ENCODE measurements around the gene SHISAL2A.
"Not testable (repeated sequence)": the region's sequence is repeated elsewhere in the genome, so short reads cannot be mapped to it uniquely, and the experiment has no call there.

The SHISAL2A gene

DNA sequence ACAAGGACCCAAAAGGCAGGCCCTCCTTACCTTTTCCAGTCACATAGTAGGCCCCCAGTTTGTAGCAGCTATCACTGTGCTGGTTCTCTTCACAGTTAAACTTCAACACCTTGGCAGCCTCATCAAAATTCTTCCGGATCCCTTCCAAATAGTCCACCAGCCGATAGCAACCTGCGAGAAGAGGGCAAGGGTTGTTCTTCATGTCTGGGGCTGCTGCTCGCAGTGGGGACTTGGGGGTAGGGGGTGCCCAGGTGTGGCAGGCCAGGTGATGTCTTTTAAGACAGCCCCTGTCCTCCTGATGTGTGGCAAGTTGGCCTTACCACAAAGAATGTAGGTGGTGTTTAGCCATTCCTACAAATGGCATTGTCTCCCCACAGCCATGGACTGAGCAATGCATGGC lies 59.7 kb downstream of the SHISAL2A start:
- DNase-seq = no peak

DNA sequence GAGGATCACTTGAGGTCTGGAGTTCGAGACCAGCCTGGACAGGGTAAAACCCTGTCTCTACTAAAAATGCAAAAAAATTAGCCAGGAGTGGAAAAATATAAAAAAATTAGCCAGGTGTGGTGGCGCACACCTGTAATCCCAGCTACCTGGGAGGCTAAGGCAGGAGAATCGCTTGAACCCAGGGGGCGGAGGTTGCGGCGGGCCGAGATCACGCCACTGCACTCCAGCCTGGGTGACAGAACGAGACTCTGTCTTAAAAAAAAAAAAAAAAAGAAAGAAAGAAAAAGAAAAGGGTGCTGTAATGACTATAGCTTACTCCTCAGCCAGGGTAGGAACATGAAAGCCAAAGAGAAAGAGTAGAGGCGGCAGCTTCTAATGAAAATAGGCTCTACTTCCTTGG lies 60.4 kb downstream of the SHISAL2A start:
- DNase-seq = not testable (repeated sequence)

GRCh38 chr1:52693843-52694242 lies 60.9 kb downstream of the SHISAL2A start:
- DNase-seq = no peak

GRCh38 chr1:52695627-52696026 lies 62.7 kb downstream of the SHISAL2A start:
- no peak for DNase-seq

- DNase-seq = peak; percentile 56
Measured at GRCh38 chr1:52697795-52698674, 65.1 kb downstream of the SHISAL2A start, which contains the start of gene COA7. COA7 (minus strand) TSS chr1:52698347; CDS start chr1:52698326, 21 bp downstream.

DNA sequence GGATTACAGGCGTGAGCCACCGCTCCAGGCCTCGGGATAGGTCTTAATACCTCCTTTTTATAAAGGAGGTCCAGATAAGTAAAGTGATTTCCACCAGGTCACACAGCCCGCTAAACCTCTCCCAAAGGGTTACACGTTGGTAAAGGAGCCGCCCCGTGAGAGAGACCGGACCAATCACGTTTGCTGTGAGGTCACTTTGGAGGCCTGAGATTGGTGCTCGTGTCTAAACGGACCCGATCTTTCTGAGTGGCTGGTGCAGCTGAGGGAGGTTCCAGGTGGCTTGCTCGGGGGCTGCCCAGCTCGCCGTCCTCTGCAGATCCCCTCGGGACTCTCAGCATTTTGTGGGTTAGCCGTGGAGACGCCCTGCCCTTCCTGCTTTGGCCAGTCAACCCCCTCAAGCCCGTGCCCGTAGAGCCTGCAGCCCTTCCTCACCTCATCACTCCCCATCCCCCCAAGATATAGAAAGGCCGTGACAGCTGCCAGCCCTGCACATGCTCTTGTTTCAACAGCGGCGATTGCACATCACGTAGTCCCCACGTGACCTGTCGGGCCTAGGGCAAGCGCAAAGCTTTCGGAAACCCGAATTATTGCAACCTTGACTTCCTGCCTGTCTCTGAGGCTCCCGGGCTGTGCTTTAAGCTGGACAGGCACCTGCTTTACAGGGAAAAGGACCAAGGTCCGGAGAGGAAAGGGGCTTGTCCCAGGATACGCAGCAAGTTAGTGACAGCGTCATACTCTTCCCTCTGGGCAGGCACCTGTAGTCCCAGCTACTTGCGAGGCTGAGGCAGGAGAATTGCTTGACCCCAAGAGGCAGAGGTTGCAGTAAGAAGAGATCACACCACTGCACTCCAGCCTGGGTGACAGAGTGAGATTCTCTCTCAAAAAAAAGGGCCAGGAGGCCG lies 70.2 kb downstream of the SHISAL2A start:
- DNase-seq = peak; percentile 89

DNA sequence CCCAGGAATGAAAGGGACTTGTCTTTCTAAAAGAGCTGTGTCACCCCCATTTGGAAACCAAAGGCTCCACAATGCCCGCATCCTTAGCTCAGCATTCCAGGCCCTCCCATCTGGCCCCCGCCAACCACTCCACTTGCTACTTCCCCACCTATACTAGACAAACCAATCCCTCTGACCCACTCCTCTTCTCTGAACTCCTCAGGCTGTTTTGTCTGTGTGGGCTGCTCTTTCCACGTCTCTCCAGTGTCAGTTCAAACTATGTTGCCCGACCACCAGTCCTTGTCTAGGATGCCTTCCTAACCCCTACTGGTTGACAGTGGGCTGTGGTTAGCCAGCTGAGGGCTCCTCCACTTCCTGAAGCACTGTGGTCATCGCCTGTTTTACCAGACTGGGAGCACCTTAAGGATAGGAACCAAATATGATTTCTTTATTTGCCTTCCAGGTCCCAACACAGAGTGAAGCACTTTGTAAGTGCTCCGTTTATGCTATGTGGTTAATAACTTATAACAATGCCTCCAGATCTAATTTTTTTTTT lies 73.2 kb downstream of the SHISAL2A start:
- no peak for DNase-seq

Data from CD4-positive, alpha-beta T cell treated with Interleukin-15 for 1 hour (primary cell).